Measurements from ENCODE around the gene FBN3. TPM values are rescaled to one million over a fixed set of nuclear protein-coding genes. Genes with fewer than 3 reads are reported as not detected.

Gene FBN3
- total RNA-seq, 4 donors from 2014 or later, result 0.02 TPM; not detected in 3

DNA sequence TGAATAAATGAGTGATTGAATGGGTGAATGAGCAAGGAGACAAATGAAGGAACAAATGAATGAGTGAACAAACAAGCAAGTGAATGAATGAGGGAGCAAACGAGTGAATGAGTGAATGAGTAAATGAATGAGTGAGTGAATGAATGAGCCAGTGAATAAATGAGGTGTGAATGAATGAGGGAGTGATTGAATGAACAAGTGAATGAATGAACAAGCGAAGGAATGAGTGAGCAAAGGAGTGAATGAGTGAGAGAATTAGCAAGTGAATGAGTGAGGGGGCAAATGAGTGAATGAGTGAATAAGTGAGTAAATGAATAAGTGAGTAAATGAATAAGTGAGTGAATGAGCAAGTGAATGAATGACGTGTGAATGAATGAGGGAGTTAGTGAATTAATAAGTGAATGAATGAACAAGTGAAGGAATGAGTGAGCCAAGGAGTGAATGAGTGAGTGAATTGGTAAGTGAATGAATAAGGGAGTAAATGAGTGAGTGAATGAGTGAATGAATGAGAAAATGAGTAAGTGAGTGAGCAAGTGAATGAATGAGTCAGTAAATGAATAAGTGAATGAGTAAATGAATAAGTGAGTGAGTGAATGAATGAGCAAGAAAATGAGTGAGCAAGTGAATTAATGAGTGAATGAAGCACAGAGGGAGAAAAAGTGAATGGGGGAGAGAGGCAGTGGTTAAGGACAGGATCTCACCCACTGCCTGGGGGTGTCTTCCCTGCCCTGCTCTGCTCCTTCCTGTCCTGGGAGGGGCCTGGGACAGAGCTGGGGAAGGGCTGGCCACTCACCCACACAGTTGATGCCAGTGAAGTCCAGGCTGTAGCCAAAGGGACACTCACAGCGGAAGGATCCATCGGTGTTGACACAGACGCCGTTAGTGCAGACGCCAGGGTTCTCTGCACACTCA lies 60.4 kb downstream of the FBN3 start:
- peaks cover 0 to 18% (median 0%) of the 10 kb centered on the region in 3 donors for H3K9me3 ChIP-seq
- ATAC-seq, result no peak
- WGBS, 2 donors (ENCODE audit: low coverage in 1 of 2), result 73 to 79% methylated on average over 3 to 4 of the region's 8 CpGs
- no peak overlapping the region for H3K4me3 ChIP-seq
- no peak for TF ChIP-seq CTCF (IDR thresholded peaks at IDR 0.05)
- TF ChIP-seq EP300 (IDR thresholded peaks at IDR 0.05), result no peak
- no peak for TF ChIP-seq POLR2A (IDR thresholded peaks at IDR 0.05)
- no peak for TF ChIP-seq POLR2AphosphoS5 (IDR thresholded peaks at IDR 0.05)
- H3K36me3 ChIP-seq, result no peaks in the 10 kb centered on the region
- H3K4me1 ChIP-seq, result no peaks in the 10 kb centered on the region
- no peak overlapping the region for H3K27ac ChIP-seq
- peaks cover 30% of the 10 kb centered on the region for H3K27me3 ChIP-seq

DNA sequence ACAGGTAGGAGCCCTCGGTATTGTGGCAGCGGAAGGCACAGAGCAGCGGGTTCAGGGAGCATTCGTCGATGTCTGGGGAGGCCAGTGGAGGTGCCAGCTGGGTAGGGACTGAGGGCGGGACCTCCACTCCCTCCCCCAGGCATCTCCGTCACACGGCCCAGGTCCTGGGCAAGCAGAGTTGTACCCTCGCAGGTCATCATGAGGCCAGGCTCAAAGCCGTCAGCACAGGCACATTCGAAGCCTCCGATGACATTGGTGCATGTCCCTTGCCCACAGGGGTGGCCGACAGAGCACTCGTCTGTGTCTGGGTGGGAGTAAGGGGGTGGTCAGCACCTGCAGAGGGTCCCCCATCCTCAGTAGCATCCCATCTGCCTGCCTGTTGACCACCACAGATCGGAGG lies 61.5 kb downstream of the FBN3 start:
- Histone ChIP-seq H3K4me1 (no peaks in the 10 kb centered on the region), H3K9me3 (peaks cover 0 to 6% (median 0%) of the 10 kb centered on the region in 3 donors), H3K36me3 (no peaks in the 10 kb centered on the region), H3K27ac (no peak overlapping the region), H3K27me3 (peaks cover 30% of the 10 kb centered on the region), H3K4me3 (no peak overlapping the region)
- TF ChIP-seq POLR2AphosphoS5 (IDR thresholded peaks at IDR 0.05) (no peak), EP300 (IDR thresholded peaks at IDR 0.05) (no peak), CTCF (IDR thresholded peaks at IDR 0.05) (no peak), POLR2A (IDR thresholded peaks at IDR 0.05) (no peak)
- ATAC-seq, result no peak
- 100% methylated on average over 1 of the region's 15 CpGs; no CpG with 5 or more reads in 1 of the 2 donors for WGBS, 2 donors (ENCODE audit: low coverage in 1 of 2)

- no peak overlapping the region for H3K4me3 ChIP-seq
- no CpG with 5 or more reads among the region's 13 CpGs for WGBS, 2 donors (ENCODE audit: low coverage in 1 of 2)
- H3K36me3 ChIP-seq, result no peaks in the 10 kb centered on the region
- no peak for ATAC-seq
- TF ChIP-seq POLR2A (IDR thresholded peaks at IDR 0.05) (no peak), EP300 (IDR thresholded peaks at IDR 0.05) (no peak), POLR2AphosphoS5 (IDR thresholded peaks at IDR 0.05) (no peak), CTCF (IDR thresholded peaks at IDR 0.05) (no peak)
- H3K9me3 ChIP-seq, result peaks cover 0 to 7% (median 0%) of the 10 kb centered on the region in 3 donors
- H3K27ac ChIP-seq, result no peak overlapping the region
- no peaks in the 10 kb centered on the region for H3K4me1 ChIP-seq
- H3K27me3 ChIP-seq, result peaks cover 30% of the 10 kb centered on the region
Measured at GRCh38 chr19:8086849-8087248, 62.5 kb downstream of the FBN3 start.

DNA sequence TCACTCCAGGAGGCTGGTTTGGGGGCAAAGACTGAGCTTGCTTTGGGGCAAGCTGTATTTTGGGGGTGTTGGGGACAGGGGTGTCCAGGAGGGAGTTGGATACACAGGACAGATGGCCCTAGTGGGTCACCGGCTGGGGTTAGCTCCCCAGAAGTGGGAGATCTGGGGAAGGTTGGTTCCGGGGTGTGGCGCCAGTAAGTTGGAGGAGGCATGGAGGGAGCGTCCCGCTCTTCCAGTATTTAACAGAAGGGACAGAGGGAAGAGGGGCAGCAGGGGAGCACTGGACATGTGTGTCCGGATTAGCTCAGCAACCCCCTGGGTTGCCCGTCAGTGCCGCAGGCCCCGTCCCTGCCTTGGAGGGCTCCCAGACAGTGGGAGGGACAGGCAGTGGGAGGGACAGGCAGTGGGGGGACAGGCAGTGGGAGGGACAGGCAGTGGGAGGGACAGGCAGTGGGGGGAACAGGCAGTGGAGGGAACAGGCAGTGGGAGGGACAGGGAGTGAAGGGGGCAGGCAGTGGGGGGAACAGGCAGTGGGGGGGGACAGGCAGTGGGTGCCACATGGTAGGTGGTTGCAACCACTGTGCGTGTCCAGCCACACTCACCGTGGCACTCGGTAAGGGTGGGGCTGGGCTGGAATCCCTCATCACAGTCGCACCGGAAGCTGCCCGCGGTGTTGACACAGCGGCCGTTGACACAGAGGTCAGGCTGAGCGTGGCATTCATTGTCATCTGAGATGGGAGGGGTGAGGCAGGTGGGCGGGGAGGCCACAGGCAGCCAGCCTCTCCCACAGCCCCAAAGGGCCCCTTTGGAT lies 63.6 kb downstream of the FBN3 start:
- H3K9me3 ChIP-seq, result peaks cover 0 to 7% (median 0%) of the 10 kb centered on the region in 3 donors
- no peak overlapping the region for H3K27ac ChIP-seq
- no peaks in the 10 kb centered on the region for H3K36me3 ChIP-seq
- 69 to 73% methylated on average over 11 to 17 of the region's 20 CpGs for WGBS, 2 donors (ENCODE audit: low coverage in 1 of 2)
- H3K4me3 ChIP-seq, result no peak overlapping the region
- TF ChIP-seq POLR2AphosphoS5 (IDR thresholded peaks at IDR 0.05), result no peak
- no peak for TF ChIP-seq CTCF (IDR thresholded peaks at IDR 0.05)
- TF ChIP-seq POLR2A (IDR thresholded peaks at IDR 0.05), result no peak
- ATAC-seq, result no peak
- H3K27me3 ChIP-seq, result peaks cover 26% of the 10 kb centered on the region
- H3K4me1 ChIP-seq, result no peaks in the 10 kb centered on the region

All from gastroesophageal sphincter (tissue), 4 donors.